HG03460 (cell line): ENCODE measurements around the gene TGOLN2.
"Not testable (repeated sequence)": the region's sequence is repeated elsewhere in the genome, so short reads cannot be mapped to it uniquely, and the experiment has no call there.

Experiments
- ATAC-seq: cut with Tn5 transposase; IDR thresholded peaks from one replicate; pipeline ENCODE4 v1.9.1; 2021; ENCODE audit not compliant: unreplicated experiment

The TGOLN2 gene

DNA sequence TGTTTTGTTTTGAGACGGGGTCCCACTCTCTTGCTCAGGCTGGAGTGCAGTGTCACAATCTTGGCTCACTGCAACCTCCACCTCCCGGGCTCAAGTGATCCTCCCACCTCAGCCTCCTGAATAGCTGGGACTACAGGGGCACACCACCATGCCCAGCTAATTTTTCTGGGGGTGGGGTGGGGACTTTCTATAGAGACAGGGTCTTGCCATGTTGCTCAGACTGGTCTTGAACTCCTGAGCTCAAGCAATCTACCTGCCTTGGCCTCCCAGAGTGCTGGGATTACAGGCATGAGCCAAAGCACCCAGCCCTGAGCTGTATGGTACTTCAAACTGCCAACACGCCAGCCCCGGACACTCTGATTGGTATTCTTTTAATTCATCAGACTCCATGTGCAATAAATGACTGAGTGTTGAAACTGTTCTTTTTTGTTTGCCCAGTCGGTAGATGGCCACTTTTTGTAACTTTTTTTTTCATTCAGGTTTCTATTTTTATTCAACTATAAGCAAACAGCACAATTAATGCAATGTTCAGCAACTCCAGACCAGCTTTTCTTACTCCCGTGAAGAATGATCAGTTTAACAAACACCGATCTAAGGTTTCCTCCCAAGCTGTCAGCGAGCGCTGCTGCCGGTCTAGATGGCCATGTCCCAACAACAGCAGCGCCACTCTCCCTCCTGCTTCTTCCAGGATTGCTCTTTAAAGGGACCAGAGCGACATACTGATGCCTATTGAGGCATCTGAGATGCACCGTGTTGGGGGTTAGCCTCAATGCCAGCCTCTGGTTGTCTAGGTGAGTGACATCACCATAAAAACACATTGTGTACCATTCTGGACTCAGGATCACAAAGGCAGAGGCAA is 12.5 kb upstream of the TGOLN2 start:
- ATAC-seq, result no peak

GRCh38 chr2:85334928-85335327 is 7.1 kb upstream of the TGOLN2 start:
- no peak for ATAC-seq

DNA sequence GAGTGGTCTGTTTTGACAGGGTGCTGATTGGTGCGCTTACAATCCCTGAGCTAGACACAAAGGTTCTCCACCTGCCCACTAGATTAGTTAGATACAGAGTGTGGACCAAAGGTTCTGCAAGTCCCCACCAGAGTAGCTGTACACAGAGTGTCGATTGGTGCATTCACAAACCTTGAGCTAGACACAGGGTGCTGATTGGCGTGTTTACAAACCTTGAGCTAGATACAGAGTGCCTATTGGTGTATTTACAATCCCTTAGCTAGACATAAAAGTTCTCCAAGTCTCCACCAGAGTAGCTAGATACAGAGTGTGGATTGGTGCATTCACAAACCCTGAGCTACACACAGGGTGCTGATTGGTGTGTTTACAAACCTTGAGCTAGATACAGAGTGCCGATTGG is 6.1 kb upstream of the TGOLN2 start:
- ATAC-seq, result not testable (repeated sequence)

GRCh38 chr2:85330839-85331636 is 3.2 kb upstream of the TGOLN2 start:
- ATAC-seq, result no peak

- ATAC-seq, result not testable (repeated sequence)
Measured at GRCh38 chr2:85329701-85330100, 1.9 kb upstream of the TGOLN2 start.

GRCh38 chr2:85329181-85329651 is 1.4 kb upstream of the TGOLN2 start:
- no peak for ATAC-seq

- peak; percentile 33 for ATAC-seq
Measured at GRCh38 chr2:85327160-85327821, 498 bp downstream of the TGOLN2 start.

DNA sequence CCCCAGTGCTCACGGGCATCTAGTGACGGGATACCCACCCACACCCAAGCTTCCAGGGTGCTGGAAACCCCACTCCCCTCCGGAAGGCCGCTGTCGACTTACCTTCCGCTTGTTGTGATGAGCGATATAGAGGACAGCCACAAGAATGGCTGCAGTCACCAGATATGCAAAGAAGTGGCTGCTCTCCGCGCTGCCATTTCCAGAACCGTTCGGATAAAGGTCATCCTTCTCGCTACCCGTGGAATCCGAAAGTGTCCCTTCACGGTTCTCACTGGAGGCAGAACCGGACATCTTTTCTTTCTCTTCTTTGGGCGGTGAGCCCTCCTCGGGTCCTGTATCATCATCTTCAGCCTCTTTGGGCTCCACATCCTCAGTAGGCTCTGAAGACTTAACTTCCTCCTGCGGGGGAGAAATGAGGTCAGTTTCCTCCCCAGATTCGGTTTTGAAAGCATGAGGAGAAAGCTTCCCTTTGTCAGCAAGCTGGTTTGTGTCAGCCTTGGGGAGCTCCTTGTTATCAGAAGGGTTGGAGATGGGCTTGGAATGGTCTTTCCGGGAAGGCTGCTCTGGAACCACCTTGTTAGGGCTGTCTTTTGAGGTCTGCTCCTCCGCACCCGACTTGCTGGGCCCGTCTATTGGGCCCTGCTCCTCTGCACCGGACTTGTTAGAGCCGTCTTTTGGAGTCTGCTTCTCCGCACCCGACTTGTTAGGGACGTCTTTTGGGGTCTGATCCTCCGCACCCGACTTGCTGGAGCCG is 1.2 kb downstream of the TGOLN2 start:
- peak; percentile 26 for ATAC-seq

GRCh38 chr2:85325466-85325811 is 2.4 kb downstream of the TGOLN2 start:
- ATAC-seq, result no peak

GRCh38 chr2:85324639-85325465 is 2.9 kb downstream of the TGOLN2 start:
- ATAC-seq, result no peak

DNA sequence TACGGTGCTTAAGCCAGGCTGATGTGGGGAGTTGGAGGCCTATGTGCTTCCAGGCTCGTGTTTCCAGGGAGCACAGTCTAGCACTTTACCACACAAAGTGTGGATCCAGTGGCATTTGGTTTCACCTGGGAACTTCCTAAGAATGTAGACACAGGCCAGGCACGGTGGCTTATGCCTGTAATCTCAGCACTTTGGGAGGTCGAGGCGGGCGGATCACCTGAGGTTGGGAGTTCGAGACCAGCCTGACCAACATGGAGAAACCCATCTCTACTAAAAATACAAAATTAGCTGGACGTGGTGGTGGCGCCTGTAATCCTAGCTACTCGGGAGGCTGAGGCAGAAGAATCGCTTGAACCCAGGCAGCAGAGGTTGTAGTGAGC is 3.8 kb downstream of the TGOLN2 start:
- ATAC-seq, result not testable (repeated sequence)

DNA sequence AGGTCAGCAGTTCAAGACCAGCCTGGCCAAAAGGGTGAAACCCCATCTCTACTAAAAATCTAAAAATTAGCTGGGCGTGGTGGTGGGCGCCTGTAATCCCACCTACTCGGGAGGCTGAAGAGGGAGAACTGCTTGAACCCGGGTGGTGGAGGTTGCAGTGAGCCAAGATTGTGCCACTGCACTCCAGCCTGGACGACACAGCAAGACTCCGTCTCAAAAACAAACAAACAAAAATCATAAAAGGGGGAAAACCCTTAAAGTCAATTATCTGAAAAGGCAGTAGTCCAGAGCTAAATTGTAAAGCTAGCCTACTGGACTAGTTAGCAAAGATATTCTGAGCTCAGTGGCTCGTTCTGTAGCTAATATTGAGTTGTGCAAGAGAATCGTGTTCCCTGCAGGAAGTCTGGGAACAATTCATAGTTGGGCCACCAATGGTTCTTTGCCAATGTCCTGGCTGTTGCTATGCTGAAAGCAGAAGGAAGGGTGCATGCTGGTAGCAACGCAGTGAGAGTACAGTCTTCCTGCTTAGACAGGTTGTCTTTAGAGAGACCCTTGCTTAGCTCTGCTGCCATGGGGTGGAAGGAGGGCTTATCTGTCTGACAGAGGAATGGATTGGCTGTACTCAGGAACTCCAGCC is 4.3 kb downstream of the TGOLN2 start:
- ATAC-seq, result no peak

GRCh38 chr2:85319796-85320195 is 8.0 kb downstream of the TGOLN2 start:
- ATAC-seq, result no peak

DNA sequence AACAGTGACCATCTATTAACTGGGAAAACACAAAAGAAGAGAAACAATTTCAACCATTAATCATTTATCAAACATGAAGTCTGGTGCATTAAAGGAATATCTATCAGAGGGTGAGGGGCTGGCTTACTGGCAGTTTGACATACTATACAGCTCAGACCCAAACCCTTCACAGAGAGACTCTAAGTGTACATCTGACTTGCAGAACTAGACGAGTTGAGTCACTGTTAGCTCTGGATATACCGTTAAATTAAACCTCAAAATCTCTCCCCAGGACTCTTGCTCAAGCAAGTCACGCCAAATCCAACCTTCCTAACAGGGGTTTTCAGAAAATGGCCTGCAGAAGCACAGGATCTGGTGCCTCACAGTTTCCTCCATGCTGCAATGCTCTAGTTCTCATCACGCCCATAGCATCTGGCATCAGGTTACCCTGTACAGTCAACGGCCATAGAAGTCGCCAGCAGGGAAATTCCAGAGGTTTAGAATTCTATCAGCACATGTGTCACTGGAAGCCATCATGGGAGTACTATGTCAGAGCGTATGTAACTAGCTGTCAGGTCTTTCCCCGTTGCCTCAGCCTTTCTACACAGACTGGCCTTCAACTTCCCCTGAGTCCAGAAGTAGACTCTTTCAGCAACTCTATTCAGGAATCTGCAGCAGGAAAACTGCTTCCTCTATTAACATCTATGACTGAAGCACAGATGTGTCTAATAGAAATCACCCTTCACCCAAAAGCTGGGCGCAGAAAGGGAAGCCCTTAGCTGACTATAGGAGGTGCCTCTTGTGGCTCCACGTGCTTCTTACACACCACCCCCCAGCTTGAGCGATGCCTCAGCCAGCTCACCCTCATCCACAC is 9.3 kb downstream of the TGOLN2 start:
- no peak for ATAC-seq

DNA sequence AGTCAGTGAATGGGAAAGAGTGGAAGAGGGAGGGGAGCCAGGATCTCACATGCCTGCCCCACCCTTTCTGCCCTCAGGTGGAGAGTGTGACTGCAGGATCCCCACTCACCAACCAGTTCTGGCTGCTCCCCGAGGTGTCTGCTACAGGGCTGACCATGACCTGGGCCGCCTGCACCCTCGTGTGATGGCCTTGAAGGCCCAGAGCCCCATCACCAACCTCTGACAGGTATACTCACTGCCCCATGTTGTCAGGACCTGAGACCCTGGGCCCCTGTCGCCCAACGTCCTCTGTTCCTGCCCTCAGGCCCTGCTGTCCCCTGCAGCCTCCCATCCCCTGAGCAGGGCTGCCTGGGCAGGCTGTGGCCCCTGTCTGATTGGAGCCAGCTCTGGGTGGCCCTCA is 11.9 kb downstream of the TGOLN2 start:
- not testable (repeated sequence) for ATAC-seq

DNA sequence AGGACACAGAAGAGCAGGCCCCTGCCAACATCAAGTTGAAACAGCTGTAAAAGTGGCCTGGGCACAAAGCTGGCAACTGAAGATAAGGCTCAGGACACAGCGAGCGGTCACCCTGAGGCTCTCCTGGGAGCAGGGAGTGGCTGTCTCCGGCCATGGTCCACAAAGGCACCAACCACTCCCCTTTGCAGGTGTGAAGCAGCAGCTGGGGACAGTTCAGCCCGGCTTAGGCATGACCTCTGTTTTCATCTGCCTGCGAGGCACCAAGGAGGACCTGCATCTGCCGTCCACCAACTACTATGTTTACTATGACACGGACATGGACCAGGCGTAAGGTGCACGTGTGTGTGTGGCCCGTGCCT is 12.9 kb downstream of the TGOLN2 start:
- no peak for ATAC-seq

DNA sequence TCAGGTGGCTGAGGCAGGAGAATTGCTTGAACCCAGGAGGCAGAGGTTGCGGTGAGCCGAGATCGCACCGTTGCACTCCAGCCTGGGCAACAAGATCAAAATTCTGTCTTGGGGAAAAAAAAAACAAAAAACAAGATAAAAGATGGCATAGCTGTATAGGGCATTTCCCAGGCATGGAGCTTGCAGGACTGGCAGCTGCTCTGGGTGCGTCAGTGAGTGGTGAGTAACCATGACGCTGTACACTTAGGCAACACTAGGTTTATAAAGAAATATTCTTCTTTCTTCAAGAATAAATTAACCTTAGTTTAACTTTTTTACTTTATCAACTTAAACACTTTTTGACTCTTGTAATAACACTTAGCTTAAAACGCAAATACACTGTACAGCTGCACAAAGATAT is 15.4 kb downstream of the TGOLN2 start:
- no peak for ATAC-seq

DNA sequence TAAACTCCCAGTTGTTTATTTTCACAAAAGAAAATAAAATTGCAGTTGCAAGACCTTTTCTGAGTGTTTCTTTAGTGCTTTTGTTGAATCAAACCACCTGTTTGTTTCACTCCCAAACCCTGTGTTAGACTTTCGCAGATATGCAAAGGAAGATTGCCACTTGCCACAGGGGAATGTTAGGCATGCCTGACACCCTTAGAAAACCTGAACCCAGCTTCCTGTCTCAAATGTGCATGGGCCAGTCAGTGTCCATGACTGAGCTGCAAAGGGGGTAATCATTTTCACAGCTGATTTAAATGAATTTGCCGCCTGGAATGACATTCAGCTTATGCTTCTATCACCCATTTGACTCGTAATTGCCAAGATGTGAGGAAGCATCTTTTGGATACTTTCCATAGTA is 17.5 kb downstream of the TGOLN2 start:
- ATAC-seq, result no peak
